Measurements from ENCODE around the gene IGF1R. TPM values are rescaled to one million over a fixed set of nuclear protein-coding genes. Genes with fewer than 3 reads are reported as not detected.

The IGF1R gene
- total and polyA plus RNA-seq, 2 experiments from 2014 or later: 10.8 to 42.9 TPM

GRCh38 chr15:98708037-98708590, 59.8 kb downstream of the IGF1R start:
- peaks cover 95% of the 10 kb centered on the region for H3K79me2 ChIP-seq
- no peak overlapping the region for H3K4me3 ChIP-seq
- no peak overlapping the region for H3K27ac ChIP-seq
- no peak overlapping the region for H2AFZ ChIP-seq
- no peak for DNase-seq (ENCODE audit: low spot score)
- no peak overlapping the region for H3K4me2 ChIP-seq
- TF ChIP-seq EZH2phosphoT487 (IDR thresholded peaks at IDR 0.05; ENCODE audit: low read depth, severe bottlenecking, unreplicated experiment) (no peak), EZH2 (IDR thresholded peaks at IDR 0.05; ENCODE audit: borderline replicate concordance) (no peak), CTCF (IDR thresholded peaks at IDR 0.05; ENCODE audit: poor library complexity) (no peak)
- peaks cover 46% of the 10 kb centered on the region for H4K20me1 ChIP-seq (ENCODE audit: insufficient read depth, poor library complexity, severe bottlenecking)
- no peaks in the 10 kb centered on the region for H3K9me2 ChIP-seq (replicated peaks; ENCODE audit: insufficient read depth)
- no peaks in the 10 kb centered on the region for H3K27me3 ChIP-seq
- WGBS (ENCODE audit: low lambda C conversion rate, missing lambda C conversion rate): 93% methylated on average over 10 of the region's 10 CpGs
- no peaks in the 10 kb centered on the region for H3K4me1 ChIP-seq (ENCODE audit: insufficient read depth)
- H3K36me3 ChIP-seq (replicated peaks; ENCODE audit: insufficient read depth, low read depth): no peaks in the 10 kb centered on the region
- no peaks in the 10 kb centered on the region for H3K9me3 ChIP-seq (ENCODE audit: low read depth)

GRCh38 chr15:98711810-98712209, 63.5 kb downstream of the IGF1R start:
- no peak for DNase-seq (ENCODE audit: low spot score)
- WGBS (ENCODE audit: low lambda C conversion rate, missing lambda C conversion rate): 98% methylated on average over 2 of the region's 2 CpGs
- no peak overlapping the region for H2AFZ ChIP-seq
- H3K4me1 ChIP-seq (ENCODE audit: insufficient read depth): peaks cover 8% of the 10 kb centered on the region
- H3K4me2 ChIP-seq: no peak overlapping the region
- no peak for TF ChIP-seq CTCF (IDR thresholded peaks at IDR 0.05; ENCODE audit: poor library complexity)
- TF ChIP-seq EZH2phosphoT487 (IDR thresholded peaks at IDR 0.05; ENCODE audit: low read depth, severe bottlenecking, unreplicated experiment): no peak
- no peak for TF ChIP-seq EZH2 (IDR thresholded peaks at IDR 0.05; ENCODE audit: borderline replicate concordance)
- no peak overlapping the region for H3K27ac ChIP-seq
- peaks cover 95% of the 10 kb centered on the region for H3K79me2 ChIP-seq
- H3K9me3 ChIP-seq (ENCODE audit: low read depth): no peaks in the 10 kb centered on the region
- no peak overlapping the region for H3K4me3 ChIP-seq
- H3K9me2 ChIP-seq (replicated peaks; ENCODE audit: insufficient read depth): no peaks in the 10 kb centered on the region
- H4K20me1 ChIP-seq (ENCODE audit: insufficient read depth, poor library complexity, severe bottlenecking): peaks cover 41% of the 10 kb centered on the region
- H3K27me3 ChIP-seq: no peaks in the 10 kb centered on the region
- no peaks in the 10 kb centered on the region for H3K36me3 ChIP-seq (replicated peaks; ENCODE audit: insufficient read depth, low read depth)

- Histone ChIP-seq H3K4me1 (ENCODE audit: insufficient read depth) (peaks cover 8% of the 10 kb centered on the region), H3K27ac (no peak overlapping the region), H3K9me2 (replicated peaks; ENCODE audit: insufficient read depth) (no peaks in the 10 kb centered on the region), H3K9me3 (ENCODE audit: low read depth) (no peaks in the 10 kb centered on the region), H3K27me3 (no peaks in the 10 kb centered on the region), H4K20me1 (ENCODE audit: insufficient read depth, poor library complexity, severe bottlenecking) (peaks cover 52% of the 10 kb centered on the region), H3K4me3 (no peak overlapping the region), H3K4me2 (no peak overlapping the region), H3K36me3 (replicated peaks; ENCODE audit: insufficient read depth, low read depth) (no peaks in the 10 kb centered on the region), H2AFZ (no peak overlapping the region), H3K79me2 (peaks cover 96% of the 10 kb centered on the region)
- no peak for DNase-seq (ENCODE audit: low spot score)
- WGBS (ENCODE audit: low lambda C conversion rate, missing lambda C conversion rate): 94% methylated on average over 16 of the region's 16 CpGs
- TF ChIP-seq EZH2 (IDR thresholded peaks at IDR 0.05; ENCODE audit: borderline replicate concordance) (no peak), EZH2phosphoT487 (IDR thresholded peaks at IDR 0.05; ENCODE audit: low read depth, severe bottlenecking, unreplicated experiment) (no peak), CTCF (IDR thresholded peaks at IDR 0.05; ENCODE audit: poor library complexity) (no peak)
These were observed 64.7 kb downstream of the IGF1R start for GRCh38 chr15:98712845-98713584.
